ENCODE measurements around the gene FAM234B. TPM values are rescaled to one million over a fixed set of nuclear protein-coding genes. Genes with fewer than 3 reads are reported as not detected.

FAM234B gene
- total RNA-seq, 4 donors from 2014 or later, result 1.8 to 3.5 (median 2.5) TPM

DNA sequence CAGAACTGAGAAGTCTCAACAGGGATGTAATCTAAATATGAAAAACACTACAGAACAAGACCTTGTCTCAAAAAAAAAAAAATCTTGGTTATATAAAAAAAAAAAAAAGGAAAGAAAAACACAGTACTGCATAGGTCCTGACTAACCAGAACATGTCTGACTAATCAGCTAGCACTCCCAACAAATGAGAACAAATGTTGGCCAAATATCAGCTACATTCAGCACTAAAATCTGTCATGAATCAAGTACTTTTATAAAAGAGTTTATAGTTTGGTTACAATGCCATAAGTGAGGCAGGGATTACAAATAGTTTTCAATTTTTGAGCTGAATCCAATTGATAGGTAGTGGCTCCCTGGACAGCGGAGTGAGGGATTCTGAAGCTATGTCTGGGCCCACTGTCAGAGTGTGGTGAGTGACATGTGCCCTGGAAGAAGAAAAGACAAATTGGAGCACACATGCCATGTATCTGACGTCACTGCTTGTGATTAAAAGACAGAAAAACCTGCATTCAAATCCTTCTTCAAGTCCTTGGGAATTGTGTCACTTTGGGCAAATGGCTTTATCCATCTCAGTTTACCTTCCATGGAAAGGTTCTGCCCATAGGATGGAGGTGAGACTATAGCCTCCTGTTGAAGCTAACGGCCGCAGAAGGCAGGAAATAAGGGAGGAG is 5.6 kb upstream of the FAM234B start:
- ATAC-seq, result no peak

DNA sequence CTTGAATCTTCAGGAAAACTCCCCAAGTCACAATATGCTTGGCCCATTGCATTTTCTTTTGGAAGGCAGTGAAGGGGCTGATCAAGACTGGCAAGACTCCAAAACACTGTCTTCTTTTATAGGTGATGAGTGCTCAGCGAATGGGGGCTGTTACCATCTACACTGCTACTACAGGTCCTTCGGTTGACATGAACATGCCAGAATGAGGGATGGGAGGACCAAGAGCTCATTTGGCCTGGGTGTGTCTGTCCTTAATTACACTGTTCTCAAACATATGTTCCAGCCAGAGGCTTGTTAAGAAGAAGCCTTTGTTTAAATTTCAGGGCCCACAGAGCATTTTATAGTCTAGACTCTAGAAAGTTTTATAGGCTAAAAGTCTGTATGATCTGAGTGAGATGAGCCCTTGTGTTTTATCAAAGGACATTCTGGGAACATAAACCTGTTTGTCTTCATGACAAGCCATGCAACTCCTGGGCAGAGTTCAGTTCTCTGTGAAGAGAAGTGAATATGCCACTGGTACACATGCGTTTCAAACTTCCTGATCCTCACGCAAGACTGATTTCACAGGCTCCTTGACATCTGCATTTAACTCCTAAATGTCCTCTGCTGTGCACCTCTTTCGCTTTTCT is 4.7 kb upstream of the FAM234B start:
- no peaks in the 10 kb centered on the region for H3K9me3 ChIP-seq
- in situ Hi-C loops (cut with MboI; ENCODE audit: low sequenced_read_pairs in 4 of 4), result no loop called here
- DNase-seq, result no peak
- no peaks in the 10 kb centered on the region for H3K27me3 ChIP-seq
- no peak overlapping the region for H3K4me3 ChIP-seq
- no peaks in the 10 kb centered on the region for H3K4me1 ChIP-seq
- no peaks in the 10 kb centered on the region for H3K36me3 ChIP-seq
- TF ChIP-seq POLR2A (IDR thresholded peaks at IDR 0.05), result no peak
- TF ChIP-seq, protein P1, sequence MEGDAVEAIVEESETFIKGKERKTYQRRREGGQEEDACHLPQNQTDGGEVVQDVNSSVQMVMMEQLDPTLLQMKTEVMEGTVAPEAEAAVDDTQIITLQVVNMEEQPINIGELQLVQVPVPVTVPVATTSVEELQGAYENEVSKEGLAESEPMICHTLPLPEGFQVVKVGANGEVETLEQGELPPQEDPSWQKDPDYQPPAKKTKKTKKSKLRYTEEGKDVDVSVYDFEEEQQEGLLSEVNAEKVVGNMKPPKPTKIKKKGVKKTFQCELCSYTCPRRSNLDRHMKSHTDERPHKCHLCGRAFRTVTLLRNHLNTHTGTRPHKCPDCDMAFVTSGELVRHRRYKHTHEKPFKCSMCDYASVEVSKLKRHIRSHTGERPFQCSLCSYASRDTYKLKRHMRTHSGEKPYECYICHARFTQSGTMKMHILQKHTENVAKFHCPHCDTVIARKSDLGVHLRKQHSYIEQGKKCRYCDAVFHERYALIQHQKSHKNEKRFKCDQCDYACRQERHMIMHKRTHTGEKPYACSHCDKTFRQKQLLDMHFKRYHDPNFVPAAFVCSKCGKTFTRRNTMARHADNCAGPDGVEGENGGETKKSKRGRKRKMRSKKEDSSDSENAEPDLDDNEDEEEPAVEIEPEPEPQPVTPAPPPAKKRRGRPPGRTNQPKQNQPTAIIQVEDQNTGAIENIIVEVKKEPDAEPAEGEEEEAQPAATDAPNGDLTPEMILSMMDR (IDR thresholded peaks at IDR 0.05 in 4 of 5, conservative IDR thresholded peaks at IDR 0.05 in 1 of 5), result no peak
- intact Hi-C loops (cut with DNase I; ENCODE audit: low total_unique reads), result no loop called here
- H3K27ac ChIP-seq, result no peak overlapping the region
- ATAC-seq, result no peak

More for the DNA sequence above, 5.6 kb upstream of the FAM234B start:
- TF ChIP-seq, protein P1 (IDR thresholded peaks at IDR 0.05 in 4 of 5, conservative IDR thresholded peaks at IDR 0.05 in 1 of 5), result no peak
- TF ChIP-seq POLR2A (IDR thresholded peaks at IDR 0.05), result no peak
- Histone ChIP-seq H3K9me3 (no peaks in the 10 kb centered on the region), H3K36me3 (no peaks in the 10 kb centered on the region), H3K4me3 (no peak overlapping the region), H3K4me1 (no peaks in the 10 kb centered on the region), H3K27me3 (no peaks in the 10 kb centered on the region), H3K27ac (no peak overlapping the region)
- intact Hi-C loops (cut with DNase I; ENCODE audit: low total_unique reads), result no loop called here
- in situ Hi-C loops (cut with MboI; ENCODE audit: low sequenced_read_pairs in 4 of 4), result no loop called here
- no peak for DNase-seq

DNA sequence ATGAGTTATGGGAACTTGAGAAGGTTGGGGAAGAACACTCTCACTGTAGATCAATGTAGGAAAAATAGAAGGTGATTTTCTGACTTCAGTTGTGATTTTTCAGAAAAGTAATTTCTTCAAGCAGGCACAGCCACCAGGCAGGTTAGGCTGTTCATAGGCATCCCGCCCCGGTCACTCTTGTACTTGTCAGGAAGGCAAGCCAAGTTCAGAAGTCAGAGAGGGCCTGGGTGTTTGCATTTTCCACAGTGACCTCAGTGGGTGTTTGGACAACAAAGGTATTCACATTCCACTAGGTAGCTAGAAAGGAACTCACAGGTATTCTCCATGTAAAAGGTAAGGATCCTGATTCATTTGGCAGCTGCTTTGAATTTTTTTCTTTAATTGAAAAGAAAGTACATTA is 3.0 kb upstream of the FAM234B start:
- Histone ChIP-seq H3K4me3 (no peak overlapping the region), H3K4me1 (peaks cover 0 to 3% of the 10 kb centered on the region in 2 donors), H3K9me3 (no peaks in the 10 kb centered on the region), H3K27ac (no peak overlapping the region), H3K27me3 (no peaks in the 10 kb centered on the region), H3K36me3 (no peaks in the 10 kb centered on the region)
- ATAC-seq (no peak), DNase-seq (no peak)
- TF ChIP-seq, protein P1 (IDR thresholded peaks at IDR 0.05 in 4 of 5, conservative IDR thresholded peaks at IDR 0.05 in 1 of 5), result no peak
- no peak for TF ChIP-seq POLR2A (IDR thresholded peaks at IDR 0.05)
- in situ Hi-C loops (cut with MboI; ENCODE audit: low sequenced_read_pairs in 4 of 4) (no loop called here), intact Hi-C loops (cut with DNase I; ENCODE audit: low total_unique reads) (no loop called here)

DNA sequence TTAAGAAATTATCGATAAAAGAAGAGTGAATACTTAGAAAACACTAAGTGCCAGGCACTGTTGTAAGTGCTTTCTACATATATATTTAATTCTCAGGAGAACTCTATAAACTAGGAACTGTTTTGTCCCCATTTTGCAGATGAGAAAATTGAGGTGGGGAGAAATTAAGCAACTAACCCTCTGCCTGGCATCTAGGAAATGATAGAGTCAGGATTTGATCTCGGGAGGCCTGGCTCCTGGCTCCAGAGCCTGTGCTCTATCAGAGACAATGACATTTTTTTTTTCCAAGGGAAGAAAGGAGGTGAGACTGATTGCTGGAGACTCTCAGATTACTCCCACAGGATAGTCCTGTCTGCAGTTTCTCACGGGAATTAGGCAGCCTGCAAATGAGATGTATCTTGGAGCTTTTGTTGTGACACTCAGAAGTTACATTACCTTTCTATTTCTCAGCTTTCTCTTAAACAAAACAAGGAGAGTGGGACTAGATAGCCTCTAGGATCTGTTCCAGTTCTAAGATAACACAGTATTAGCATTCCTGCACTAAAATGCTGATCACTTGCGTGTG is 1.4 kb upstream of the FAM234B start:
- Histone ChIP-seq H3K4me1 (peaks cover 0 to 3% of the 10 kb centered on the region in 2 donors), H3K4me3 (no peak overlapping the region), H3K27me3 (no peaks in the 10 kb centered on the region), H3K27ac (no peak overlapping the region), H3K36me3 (no peaks in the 10 kb centered on the region), H3K9me3 (no peaks in the 10 kb centered on the region)
- DNase-seq (no peak), ATAC-seq (no peak)
- TF ChIP-seq POLR2A (IDR thresholded peaks at IDR 0.05), result no peak
- TF ChIP-seq, protein P1 (IDR thresholded peaks at IDR 0.05 in 4 of 5, conservative IDR thresholded peaks at IDR 0.05 in 1 of 5), result no peak
- in situ Hi-C loops (cut with MboI; ENCODE audit: low sequenced_read_pairs in 4 of 4), result no loop called here
- intact Hi-C loops (cut with DNase I; ENCODE audit: low total_unique reads), result no loop called here
